ENCODE results near the gene PCSK5.

DNA sequence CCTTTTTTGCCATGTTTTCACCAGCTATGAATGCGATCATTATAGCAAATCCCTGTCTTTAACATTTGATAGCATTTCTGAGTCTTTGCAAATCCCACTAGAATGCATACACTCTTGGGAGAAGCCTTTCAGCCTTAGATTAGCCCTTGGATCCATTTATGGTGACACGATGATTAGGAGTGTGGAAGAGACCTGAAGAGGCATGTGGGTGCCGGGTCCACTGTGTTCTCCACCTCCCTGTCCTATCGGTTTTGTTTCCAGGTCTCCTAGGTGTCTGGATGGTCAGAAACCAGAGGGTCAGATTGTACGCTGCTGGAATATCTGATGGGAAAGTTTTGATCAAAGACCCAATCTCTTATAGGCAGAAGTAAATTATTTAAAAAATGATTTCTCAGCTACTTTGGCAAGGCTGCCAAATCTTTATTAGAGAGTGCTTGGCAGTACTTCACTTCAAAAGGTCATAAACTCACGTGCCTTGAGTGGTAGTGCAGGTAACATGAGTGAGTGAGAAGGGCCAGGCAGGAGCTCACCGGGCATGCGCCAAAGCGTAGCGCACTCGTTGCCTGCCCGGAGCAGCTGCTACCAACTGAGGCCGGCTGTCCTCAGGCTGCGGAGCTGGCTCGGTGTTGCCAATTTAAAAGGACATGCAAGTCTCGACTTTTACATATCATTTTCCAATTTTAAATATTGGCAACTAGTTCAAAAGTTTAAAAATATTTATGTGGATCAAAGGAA, 51.3 kb downstream of the PCSK5 start:
- no peak for TF ChIP-seq POLR2A (IDR thresholded peaks at IDR 0.05)
- TF ChIP-seq, protein P1, sequence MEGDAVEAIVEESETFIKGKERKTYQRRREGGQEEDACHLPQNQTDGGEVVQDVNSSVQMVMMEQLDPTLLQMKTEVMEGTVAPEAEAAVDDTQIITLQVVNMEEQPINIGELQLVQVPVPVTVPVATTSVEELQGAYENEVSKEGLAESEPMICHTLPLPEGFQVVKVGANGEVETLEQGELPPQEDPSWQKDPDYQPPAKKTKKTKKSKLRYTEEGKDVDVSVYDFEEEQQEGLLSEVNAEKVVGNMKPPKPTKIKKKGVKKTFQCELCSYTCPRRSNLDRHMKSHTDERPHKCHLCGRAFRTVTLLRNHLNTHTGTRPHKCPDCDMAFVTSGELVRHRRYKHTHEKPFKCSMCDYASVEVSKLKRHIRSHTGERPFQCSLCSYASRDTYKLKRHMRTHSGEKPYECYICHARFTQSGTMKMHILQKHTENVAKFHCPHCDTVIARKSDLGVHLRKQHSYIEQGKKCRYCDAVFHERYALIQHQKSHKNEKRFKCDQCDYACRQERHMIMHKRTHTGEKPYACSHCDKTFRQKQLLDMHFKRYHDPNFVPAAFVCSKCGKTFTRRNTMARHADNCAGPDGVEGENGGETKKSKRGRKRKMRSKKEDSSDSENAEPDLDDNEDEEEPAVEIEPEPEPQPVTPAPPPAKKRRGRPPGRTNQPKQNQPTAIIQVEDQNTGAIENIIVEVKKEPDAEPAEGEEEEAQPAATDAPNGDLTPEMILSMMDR (IDR thresholded peaks at IDR 0.05): no peak

All from stomach (tissue), 4 donors.